ENCODE data around the gene CHST5. TPM values are rescaled to one million over a fixed set of nuclear protein-coding genes. Genes with fewer than 3 reads are reported as not detected.
"Not testable (repeated sequence)": the region's sequence is repeated elsewhere in the genome, so short reads cannot be mapped to it uniquely, and the experiment has no call there.

The CHST5 gene
- total and polyA plus RNA-seq, 2 donors (not counting 3 experiments of a cell fraction or from before 2014, with no cell fraction given), result 0.23 to 0.29 TPM

- FAIRE-seq, result no peak
- POLR2A ChIA-PET, result no interaction called here
- no peaks in the 10 kb centered on the region for H3K9me1 ChIP-seq (replicated peaks; ENCODE audit: control insufficient read depth, extremely low read depth, insufficient read depth, low read length)
Observed at GRCh38 chr16:75502916-75503605, 32.8 kb downstream of the CHST5 start.

GRCh38 chr16:75501820-75502219, 34.1 kb downstream of the CHST5 start:
- BruUV-seq (replicated peaks); H3K4me3 ChIP-seq (replicated peaks in 1 of 3; ENCODE audit: insufficient read depth in 1 of 3, low read depth in 1 of 3, low read length in 3 of 3); H4K20me1 ChIP-seq (replicated peaks; ENCODE audit: control insufficient read depth, extremely low read depth, insufficient read depth, low read length); H3K27ac ChIP-seq (ENCODE audit: insufficient read depth, low read depth, low read length); H3K9me3 ChIP-seq (replicated peaks; ENCODE audit: control insufficient read depth, insufficient read depth, low read length); CTCF ChIA-PET; H3K4me1 ChIP-seq (ENCODE audit: control insufficient read depth, extremely low read depth, insufficient read depth, low read length); H3K9ac ChIP-seq (replicated peaks; ENCODE audit: extremely low read depth, insufficient read depth, low read length); H3K27me3 ChIP-seq (ENCODE audit: control insufficient read depth in 2 of 2, insufficient read depth in 2 of 2, low read length in 2 of 2); H3K36me3 ChIP-seq (ENCODE audit: control insufficient read depth in 2 of 2, extremely low read depth in 1 of 2, insufficient read depth in 2 of 2, low read length in 2 of 2); H3K9me1 ChIP-seq (replicated peaks; ENCODE audit: control insufficient read depth, extremely low read depth, insufficient read depth, low read length); H3K4me2 ChIP-seq (ENCODE audit: insufficient read depth, low read length); dilution Hi-C loops (cut with MboI; ENCODE audit: extremely low pct_ligation_motif_present, low sequenced_read_pairs); intact Hi-C loops (cut with micrococcal nuclease); H3K79me2 ChIP-seq (ENCODE audit: control insufficient read depth, insufficient read depth, low read length); DNase-seq (ENCODE audit: low read depth, low spot score); H2AFZ ChIP-seq (ENCODE audit: low read depth, low read length); FAIRE-seq: not testable (repeated sequence)
- POLR2A ChIA-PET, result interaction anchor here (0.6 kb wide), 1 partner anchor 57 kb away, joined by 5 read pairs; no protein-coding TSS in a partner anchor

More at GRCh38 chr16:75502916-75503605, 32.8 kb downstream of the CHST5 start:
- no peaks in the 10 kb centered on the region for H4K20me1 ChIP-seq (replicated peaks; ENCODE audit: control insufficient read depth, extremely low read depth, insufficient read depth, low read length)
- H3K36me3 ChIP-seq (ENCODE audit: control insufficient read depth in 2 of 2, extremely low read depth in 1 of 2, insufficient read depth in 2 of 2, low read length in 2 of 2), result no peaks in the 10 kb centered on the region
- peaks cover 6% of the 10 kb centered on the region for H3K4me1 ChIP-seq (ENCODE audit: control insufficient read depth, extremely low read depth, insufficient read depth, low read length)
- no peaks in the 10 kb centered on the region for H3K9me3 ChIP-seq (replicated peaks; ENCODE audit: control insufficient read depth, insufficient read depth, low read length)
- H3K4me2 ChIP-seq (ENCODE audit: insufficient read depth, low read length), result no peak overlapping the region
- BruUV-seq (replicated peaks), result no TSS peak
- H2AFZ ChIP-seq (ENCODE audit: low read depth, low read length), result no peak overlapping the region
- H3K27ac ChIP-seq (ENCODE audit: insufficient read depth, low read depth, low read length), result no peak overlapping the region
- DNase-seq (ENCODE audit: low read depth, low spot score), result no peak
- H3K4me3 ChIP-seq (replicated peaks in 1 of 3; ENCODE audit: insufficient read depth in 1 of 3, low read depth in 1 of 3, low read length in 3 of 3), result no peak overlapping the region
- dilution Hi-C loops (cut with MboI; ENCODE audit: extremely low pct_ligation_motif_present, low sequenced_read_pairs) (no loop called here), intact Hi-C loops (cut with micrococcal nuclease) (no loop called here)
- no peak overlapping the region for H3K9ac ChIP-seq (replicated peaks; ENCODE audit: extremely low read depth, insufficient read depth, low read length)
- CTCF ChIA-PET, result interaction anchor here (2.3 kb wide), 1 partner anchor 14 kb away, joined by 8 read pairs; no protein-coding TSS in a partner anchor
- no peak for TF ChIP-seq CTCF (IDR thresholded peaks at IDR 0.05; ENCODE audit: extremely low read depth in 1 of 2, insufficient read depth in 1 of 2, low read depth in 1 of 2, low read length in 2 of 2)
- TF ChIP-seq POLR2A (IDR thresholded peaks at IDR 0.05; ENCODE audit: low read depth, low read length), result no peak
- no peak for TF ChIP-seq EZH2 (IDR thresholded peaks at IDR 0.05; ENCODE audit: borderline replicate concordance, low read depth, low read length, severe bottlenecking)
- H3K27me3 ChIP-seq (ENCODE audit: control insufficient read depth in 2 of 2, insufficient read depth in 2 of 2, low read length in 2 of 2), result no peaks in the 10 kb centered on the region
- no peaks in the 10 kb centered on the region for H3K79me2 ChIP-seq (ENCODE audit: control insufficient read depth, insufficient read depth, low read length)
